ENCODE data around the gene MIER2.

DNA sequence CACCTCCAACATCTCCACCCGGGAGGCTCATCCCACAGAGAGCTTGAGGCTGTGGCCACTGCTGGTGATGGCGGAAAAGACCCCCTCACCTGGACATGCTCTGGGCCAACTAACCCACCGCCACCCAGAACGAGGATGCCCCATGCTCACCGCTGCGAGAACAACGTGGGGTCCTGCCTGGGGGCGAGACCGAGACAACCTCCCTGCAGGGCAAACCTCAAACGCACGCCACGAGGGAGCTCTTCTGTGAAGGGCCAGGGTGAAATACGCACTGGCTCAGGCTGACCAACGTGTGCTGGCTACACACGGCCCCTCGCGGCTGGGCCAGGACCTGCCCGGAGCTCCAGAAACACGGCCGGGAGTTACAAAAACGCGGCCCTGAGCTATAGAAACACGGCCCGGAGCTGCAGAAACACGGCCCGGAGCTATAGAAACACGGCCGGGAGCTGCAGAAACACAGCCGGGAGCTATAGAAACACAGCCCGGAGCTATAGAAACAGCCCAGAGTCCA lies 34.4 kb downstream of the MIER2 start:
- TF ChIP-seq, protein P1, sequence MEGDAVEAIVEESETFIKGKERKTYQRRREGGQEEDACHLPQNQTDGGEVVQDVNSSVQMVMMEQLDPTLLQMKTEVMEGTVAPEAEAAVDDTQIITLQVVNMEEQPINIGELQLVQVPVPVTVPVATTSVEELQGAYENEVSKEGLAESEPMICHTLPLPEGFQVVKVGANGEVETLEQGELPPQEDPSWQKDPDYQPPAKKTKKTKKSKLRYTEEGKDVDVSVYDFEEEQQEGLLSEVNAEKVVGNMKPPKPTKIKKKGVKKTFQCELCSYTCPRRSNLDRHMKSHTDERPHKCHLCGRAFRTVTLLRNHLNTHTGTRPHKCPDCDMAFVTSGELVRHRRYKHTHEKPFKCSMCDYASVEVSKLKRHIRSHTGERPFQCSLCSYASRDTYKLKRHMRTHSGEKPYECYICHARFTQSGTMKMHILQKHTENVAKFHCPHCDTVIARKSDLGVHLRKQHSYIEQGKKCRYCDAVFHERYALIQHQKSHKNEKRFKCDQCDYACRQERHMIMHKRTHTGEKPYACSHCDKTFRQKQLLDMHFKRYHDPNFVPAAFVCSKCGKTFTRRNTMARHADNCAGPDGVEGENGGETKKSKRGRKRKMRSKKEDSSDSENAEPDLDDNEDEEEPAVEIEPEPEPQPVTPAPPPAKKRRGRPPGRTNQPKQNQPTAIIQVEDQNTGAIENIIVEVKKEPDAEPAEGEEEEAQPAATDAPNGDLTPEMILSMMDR (IDR thresholded peaks at IDR 0.05; ENCODE audit: poor library complexity, severe bottlenecking): no peak
- no peak for TF ChIP-seq POLR2AphosphoS5 (IDR thresholded peaks at IDR 0.05)

Data from neural cell (in vitro differentiated cells).